HepG2 (cell line): ENCODE data around the gene WFDC12. TPM values are rescaled to one million over a fixed set of nuclear protein-coding genes. Genes with fewer than 3 reads are reported as not detected.

Source experiments
- ATAC-seq: fragments of 200-7000 bp; cut with Tn5 transposase; 3 replicates; pipeline ENCODE4 v1.9.1; 2020; ENCODE audit warnings: mild to moderate bottlenecking, moderate library complexity
- BruUV-seq: library from RNA; stranded (reverse); fragments of 400-500 nt; replicated peaks from 2 replicates; lab custom pipeline; 2021; lab: Mats Ljungman, UMichigan
- CTCF ChIA-PET: fragments of 300-600 bp; formaldehyde crosslinking; extraction: SDS; loops from one replicate; lab custom pipeline; 2021; ENCODE audit warnings: low total read pairs, inconsistent platforms, low intra/inter-chr PET ratio; lab: Yijun Ruan, JAX
- POLR2A ChIA-PET: fragments of 350-600 bp; sonication (Branson Sonifier 250); formaldehyde crosslinking; loops from one replicate; lab custom pipeline; 2020; ENCODE audit warnings: antibody characterized with exemption, inconsistent platforms; lab: Yijun Ruan, JAX
- DNase-seq: peaks from one replicate; pipeline ENCODE4 v3.0.0-alpha.2; 2015; ENCODE audit warnings: low spot score
- FAIRE-seq: peaks from 3 replicates; lab custom pipeline; 2011; peaks lifted over from hg19 to GRCh38; lab: Jason Lieb, UNC
- H2AFZ ChIP-seq: one replicate; pipeline ENCODE4 v1.6.1; 2011; ENCODE audit warnings: low read length, inconsistent platforms
- H3K27ac ChIP-seq: fragments of 300-600 bp; 3 replicates; pipeline ENCODE4 v1.8.0; 2011; ENCODE audit warnings: mixed run types, mild to moderate bottlenecking, mixed read lengths, low read length, inconsistent platforms; ENCODE audit not compliant: insufficient read depth; ENCODE audit errors: extremely low read length
- H3K27me3 ChIP-seq, 2 experiments: fragments of 200-600 bp in 1 of 2; 2 replicates in 1 of 2; 3 replicates in 1 of 2; pipeline versions ENCODE4 v1.6.0 to v1.8.0; 2011; ENCODE audit warnings: low read length in 2 of 2, mild to moderate bottlenecking in 2 of 2, moderate library complexity in 2 of 2, inconsistent platforms in 1 of 2; ENCODE audit not compliant: insufficient read depth in 2 of 2, control insufficient read depth in 1 of 2
- H3K36me3 ChIP-seq, 2 experiments: fragments of 200-600 bp in 1 of 2; replicated peaks in 1 of 2; 2 replicates in 1 of 2; 3 replicates in 1 of 2; pipeline versions ENCODE4 v1.5.1 to v1.8.0; 2011; ENCODE audit warnings: low read length in 2 of 2, inconsistent platforms in 1 of 2; ENCODE audit not compliant: insufficient read depth in 2 of 2, control insufficient read depth in 1 of 2
- H3K4me1 ChIP-seq: 2 replicates; pipeline ENCODE4 v1.5.1; 2012; ENCODE audit warnings: low read length, inconsistent platforms; ENCODE audit not compliant: insufficient read depth
- H3K4me2 ChIP-seq: 2 replicates; pipeline ENCODE4 v1.6.0; 2011; ENCODE audit warnings: low read depth, low read length, inconsistent platforms
- H3K4me3 ChIP-seq, 3 experiments: fragments of 200-600 bp in 1 of 3; sonication (generic), shearing (Covaris generic) in 1 of 3; replicated peaks in 1 of 3; 2 replicates each; pipeline ENCODE4 v1.5.1; 2011 to 2016; ENCODE audit warnings: low read length in 3 of 3, inconsistent platforms in 2 of 3, low read depth in 2 of 3, mild to moderate bottlenecking in 2 of 3, control low read depth in 1 of 3, mixed read lengths in 1 of 3; ENCODE audit not compliant: insufficient read depth in 1 of 3
- H3K79me2 ChIP-seq: one replicate; pipeline ENCODE4 v1.6.1; 2011; ENCODE audit warnings: low read length, inconsistent platforms; ENCODE audit not compliant: insufficient read depth
- H3K9ac ChIP-seq: 2 replicates; pipeline ENCODE4 v1.6.0; 2011; ENCODE audit warnings: mild to moderate bottlenecking, low read depth, low read length, inconsistent platforms; ENCODE audit not compliant: insufficient read depth
- H3K9me3 ChIP-seq: 2 replicates; pipeline ENCODE4 v1.5.1; 2012; ENCODE audit warnings: mild to moderate bottlenecking, low read length
- H4K20me1 ChIP-seq: 2 replicates; pipeline ENCODE4 v1.6.0; 2011; ENCODE audit warnings: inconsistent platforms, mild to moderate bottlenecking, low read length, moderate library complexity; ENCODE audit not compliant: insufficient read depth
- ATF3 ChIP-seq: sonication (generic); formaldehyde crosslinking; IDR thresholded peaks from 2 replicates; pipeline ENCODE4 v1.4.0; 2020; ENCODE audit warnings: missing genetic modification reagents
- CC2D1A ChIP-seq: sonication (generic); formaldehyde crosslinking; IDR thresholded peaks from 2 replicates; pipeline ENCODE4 v1.8.1; 2023; ENCODE audit warnings: mild to moderate bottlenecking, missing genetic modification reagents
- KDM6A ChIP-seq: IDR thresholded peaks from 2 replicates; pipeline ENCODE4 v1.6.1; 2016; ENCODE audit warnings: low read depth
- KLF15 ChIP-seq: sonication (generic); formaldehyde crosslinking; IDR thresholded peaks from 2 replicates; pipeline ENCODE4 v1.8.1; 2023; ENCODE audit warnings: borderline replicate concordance, mild to moderate bottlenecking, inconsistent platforms, missing genetic modification reagents, mixed read lengths
- NFAT5 ChIP-seq: sonication (generic); formaldehyde crosslinking; IDR thresholded peaks from 2 replicates; pipeline ENCODE4 v1.4.0; 2020; ENCODE audit warnings: missing genetic modification reagents
- NFIC ChIP-seq: IDR thresholded peaks from 2 replicates; pipeline ENCODE4 v1.6.1; 2012; ENCODE audit warnings: mild to moderate bottlenecking, low read length, inconsistent platforms
- NFRKB ChIP-seq: fragments of 450-650 bp; IDR thresholded peaks from 2 replicates; pipeline ENCODE4 v1.6.1; 2017
- PCBP1 ChIP-seq: fragments of 200-400 bp; formaldehyde crosslinking; IDR thresholded peaks from 2 replicates; pipeline ENCODE4 v1.6.1; 2017; ENCODE audit warnings: mild to moderate bottlenecking, low read depth, low read length, borderline replicate concordance
- SETDB1 ChIP-seq: sonication (generic); formaldehyde crosslinking; IDR thresholded peaks from 2 replicates; pipeline ENCODE4 v1.5.1; 2020; ENCODE audit warnings: missing genetic modification reagents, mild to moderate bottlenecking, borderline replicate concordance
- SUZ12 ChIP-seq: fragments of 150-350 bp; IDR thresholded peaks from 2 replicates; pipeline ENCODE4 v1.6.1; 2014; ENCODE audit warnings: low read depth, low read length
- SYNCRIP ChIP-seq: fragments of 200-400 bp; formaldehyde crosslinking; IDR thresholded peaks from 2 replicates; pipeline ENCODE4 v1.6.1; 2018; ENCODE audit warnings: mild to moderate bottlenecking, low read depth, low read length; ENCODE audit not compliant: insufficient read depth
- U2AF2 ChIP-seq: fragments of 200-400 bp; formaldehyde crosslinking; IDR thresholded peaks from 2 replicates; pipeline ENCODE4 v1.6.1; 2017; ENCODE audit warnings: low read depth, mild to moderate bottlenecking, low read length
- ZGPAT ChIP-seq: IDR thresholded peaks from 2 replicates; pipeline ENCODE4 v1.6.1; 2016; ENCODE audit warnings: mild to moderate bottlenecking
- ZNF12 ChIP-seq: sonication (generic); formaldehyde crosslinking; IDR thresholded peaks from 2 replicates; pipeline ENCODE4 v1.5.0; 2020; ENCODE audit warnings: missing genetic modification reagents
- ZNF234 ChIP-seq: sonication (generic); formaldehyde crosslinking; conservative IDR thresholded peaks from 2 replicates; pipeline ENCODE4 v1.5.1; 2020; ENCODE audit warnings: mild to moderate bottlenecking, missing genetic modification reagents
- ZNF34 ChIP-seq: sonication (generic); formaldehyde crosslinking; IDR thresholded peaks from 2 replicates; pipeline ENCODE4 v1.4.0; 2020; ENCODE audit warnings: mild to moderate bottlenecking, missing genetic modification reagents, borderline replicate concordance
- ZNF564 ChIP-seq: sonication (generic); formaldehyde crosslinking; IDR thresholded peaks from 2 replicates; pipeline ENCODE4 v1.8.1; 2023; ENCODE audit warnings: mild to moderate bottlenecking, missing genetic modification reagents
- ZNF570 ChIP-seq: sonication (generic); formaldehyde crosslinking; IDR thresholded peaks from 2 replicates; pipeline ENCODE4 v1.4.0; 2020; ENCODE audit warnings: mild to moderate bottlenecking, missing genetic modification reagents, borderline replicate concordance
- ZNF780A ChIP-seq: sonication (generic); formaldehyde crosslinking; IDR thresholded peaks from 2 replicates; pipeline ENCODE4 v1.8.0; 2022; ENCODE audit warnings: mild to moderate bottlenecking, missing genetic modification reagents, moderate library complexity
- WGBS: methylation state at CpG from one replicate; pipeline ENCODE4 v1.1.6; 2017; ENCODE audit warnings: low lambda C conversion rate; 5-methylcytosine and 5-hydroxymethylcytosine counted together
- in situ Hi-C: cut with HindIII; loops from 2 replicates; pipeline ENCODE4 v1.10.0; 2017; ENCODE audit warnings: low pct_unique_long_range_greater_than_20kb; ENCODE audit not compliant: extremely low pct_ligation_motif_present
- intact Hi-C: fragments of 100-400 bp; cut with micrococcal nuclease; formaldehyde crosslinking; loops from one replicate; pipeline ENCODE4 v1.10.0; 2022; ENCODE audit not compliant: unreplicated experiment
- polyA plus RNA-seq, 8 experiments: library from polyadenylated mRNA; depleted of rRNA in 3 of 8; stranded (reverse) in 7 of 8; unstranded in 1 of 8; fragments of >200 nt; fragmentation: Illumina TruSeq in 4 of 8; extraction: Trizol in 4 of 8; gene quantifications; 2 replicates each; pipeline versions ENCODE4 v1.2.1 to v1.2.3, GENCODE V29; 2011 to 2016; ENCODE audit warnings: low read depth in 4 of 8, missing spikeins in 1 of 8, mixed read lengths in 1 of 8; ENCODE audit not compliant: insufficient read depth in 1 of 8
- total RNA-seq, 5 experiments: library from RNA; depleted of rRNA; stranded (reverse); fragments of >200 nt; fragmentation: Illumina TruSeq; extraction: Trizol; gene quantifications; 2 replicates each; pipeline ENCODE4 v1.2.3, GENCODE V29; 2016; ENCODE audit warnings: low read depth in 1 of 5
- TF ChIP-seq, protein P1 (sequence below): sonication (generic); formaldehyde crosslinking; IDR thresholded peaks from 2 replicates; pipeline ENCODE4 v1.4.0; 2020; ENCODE audit warnings: mild to moderate bottlenecking, missing genetic modification reagents

Gene WFDC12
- total and polyA plus RNA-seq, 2 of the 13 experiments (the other 11 are each of a cell fraction or from before 2014, with no cell fraction given), result not detected

DNA sequence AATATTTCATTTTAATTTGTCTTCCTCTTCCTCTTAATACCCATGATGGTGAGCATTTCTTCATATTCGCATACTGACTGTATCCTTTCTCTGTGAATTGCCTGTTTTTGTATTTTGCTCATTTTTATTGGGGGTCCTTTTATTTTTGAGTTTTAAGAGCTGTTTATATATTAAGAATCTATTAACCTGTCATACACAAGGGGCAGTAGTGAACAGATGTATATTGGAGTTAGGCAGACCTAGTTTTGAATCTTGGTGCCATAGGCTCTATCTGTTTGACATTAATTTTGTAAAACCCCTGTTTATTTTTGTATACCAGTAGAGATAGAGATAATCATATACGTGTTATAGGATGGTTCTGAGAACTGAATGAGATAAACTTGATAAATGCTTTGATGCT lies 6.2 kb downstream of the WFDC12 start:
- no peak overlapping the region for H3K4me3 ChIP-seq
- H3K36me3 ChIP-seq, result no peaks in the 10 kb centered on the region
- H2AFZ ChIP-seq, result no peak overlapping the region
- H3K27me3 ChIP-seq, result peaks cover 8 to 23% of the 10 kb centered on the region in 2 experiments; a peak in 2 of 5 replicates
- intact Hi-C loops (no loop called here), in situ Hi-C loops (no loop called here)
- ChIA-PET POLR2A (no interaction called here), CTCF (no interaction called here)
- H3K79me2 ChIP-seq, result no peaks in the 10 kb centered on the region
- peaks cover 7% of the 10 kb centered on the region; the same call in 1 of the 2 replicates for H3K4me1 ChIP-seq
- no peak for TF ChIP-seq CC2D1A
- TF ChIP-seq ZNF12, result no peak
- no peak for TF ChIP-seq ZNF570 (CRISPR knock-in tag)
- TF ChIP-seq ZGPAT (CRISPR knock-in tag), result no peak
- TF ChIP-seq SUZ12, result no peak
- no peak for TF ChIP-seq NFRKB
- no peak for TF ChIP-seq PCBP1
- TF ChIP-seq ZNF234 (CRISPR knock-in tag), result no peak
- no peak for TF ChIP-seq ZNF564 (CRISPR knock-in tag)
- no peak for TF ChIP-seq NFAT5 (CRISPR knock-in tag)
- no peak for TF ChIP-seq KLF15 (CRISPR knock-in tag)
- TF ChIP-seq KDM6A (CRISPR knock-in tag), result no peak
- TF ChIP-seq NFIC, result no peak
- TF ChIP-seq, protein P1, sequence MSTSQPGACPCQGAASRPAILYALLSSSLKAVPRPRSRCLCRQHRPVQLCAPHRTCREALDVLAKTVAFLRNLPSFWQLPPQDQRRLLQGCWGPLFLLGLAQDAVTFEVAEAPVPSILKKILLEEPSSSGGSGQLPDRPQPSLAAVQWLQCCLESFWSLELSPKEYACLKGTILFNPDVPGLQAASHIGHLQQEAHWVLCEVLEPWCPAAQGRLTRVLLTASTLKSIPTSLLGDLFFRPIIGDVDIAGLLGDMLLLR (CRISPR knock-in tag), result no peak
- TF ChIP-seq ZNF780A, result no peak
- TF ChIP-seq SYNCRIP, result no peak
- TF ChIP-seq SETDB1 (CRISPR knock-in tag), result no peak
- no peak for TF ChIP-seq U2AF2
- TF ChIP-seq ZNF34 (CRISPR knock-in tag), result no peak
- no peak for TF ChIP-seq ATF3 (CRISPR knock-in tag)
- H3K9ac ChIP-seq, result no peak overlapping the region
- FAIRE-seq, result no peak
- ATAC-seq, result no peak
- H3K9me3 ChIP-seq, result no peaks in the 10 kb centered on the region
- 25% methylated on average over 2 of the region's 2 CpGs for WGBS
- no peak overlapping the region for H3K4me2 ChIP-seq
- no peak overlapping the region for H3K27ac ChIP-seq
- BruUV-seq, result no TSS peak
- no peaks in the 10 kb centered on the region for H4K20me1 ChIP-seq
- no peak for DNase-seq
